Endothelial cell of umbilical vein (primary cell): Measurements from ENCODE around the gene LARP1B. TPM values are rescaled to one million over a fixed set of nuclear protein-coding genes. Genes with fewer than 3 reads are reported as not detected.
"Not testable (repeated sequence)": the region's sequence is repeated elsewhere in the genome, so short reads cannot be mapped to it uniquely, and the experiment has no call there.

Experiments used
- BruUV-seq: library from RNA; stranded (reverse); fragments of 400-500 nt; replicated peaks from 2 replicates; lab custom pipeline; 2021; lab: Mats Ljungman, UMichigan
- CTCF ChIA-PET: fragments of 300-600, 350-600 bp; sonication (Branson Sonifier 250); formaldehyde crosslinking; loops from one replicate; lab custom pipeline; 2021; ENCODE audit warnings: antibody characterized with exemption, inconsistent platforms; lab: Charles Lee
- POLR2A ChIA-PET: fragments of 300-600, 350-600 bp; sonication (Branson Sonifier 250); formaldehyde crosslinking; loops from one replicate; lab custom pipeline; 2021; ENCODE audit warnings: antibody characterized with exemption, inconsistent platforms; lab: Charles Lee
- DNase-seq: peaks from one replicate; pipeline ENCODE4 v3.0.0-alpha.2; 2011; ENCODE audit warnings: low read depth, low spot score
- FAIRE-seq: peaks from 2 replicates; lab custom pipeline; 2011; peaks lifted over from hg19 to GRCh38; lab: Jason Lieb, UNC
- H2AFZ ChIP-seq: 2 replicates; pipeline ENCODE4 v1.6.0; 2012; ENCODE audit warnings: low read depth, low read length, control low read depth, inconsistent platforms
- H3K27ac ChIP-seq: 2 replicates; pipeline ENCODE4 v1.5.1; 2011; ENCODE audit warnings: low read depth, mild to moderate bottlenecking, control low read depth, low read length, moderate library complexity; ENCODE audit not compliant: insufficient read depth
- H3K27me3 ChIP-seq, 2 experiments: 2 replicates each; pipeline versions ENCODE4 v1.6.0 to v1.6.1; 2011; ENCODE audit warnings: low read length in 2 of 2, mixed read lengths in 1 of 2; ENCODE audit not compliant: control insufficient read depth in 2 of 2, insufficient read depth in 2 of 2
- H3K36me3 ChIP-seq, 2 experiments: 2 replicates in 1 of 2; 3 replicates in 1 of 2; pipeline ENCODE4 v1.5.1; 2011; ENCODE audit warnings: low read length in 2 of 2, mild to moderate bottlenecking in 1 of 2, moderate library complexity in 1 of 2; ENCODE audit not compliant: control insufficient read depth in 2 of 2, insufficient read depth in 2 of 2; ENCODE audit errors: extremely low read depth in 1 of 2
- H3K4me1 ChIP-seq: 3 replicates; pipeline ENCODE4 v1.5.1; 2011; ENCODE audit warnings: mild to moderate bottlenecking, low read length; ENCODE audit not compliant: control insufficient read depth, insufficient read depth; ENCODE audit errors: extremely low read depth
- H3K4me2 ChIP-seq: 2 replicates; pipeline ENCODE4 v1.6.1; 2011; ENCODE audit warnings: low read length, control low read depth, mixed read lengths; ENCODE audit not compliant: insufficient read depth
- H3K4me3 ChIP-seq, 3 experiments: fragments of 200-600 bp in 1 of 3; sonication (generic), shearing (Covaris generic) in 1 of 3; replicated peaks in 1 of 3; 2 replicates each; pipeline ENCODE4 v1.5.1; 2011 to 2016; ENCODE audit warnings: control low read depth in 3 of 3, low read length in 3 of 3, mild to moderate bottlenecking in 2 of 3, inconsistent platforms in 1 of 3, low read depth in 1 of 3, moderate library complexity in 1 of 3; ENCODE audit not compliant: insufficient read depth in 1 of 3
- H3K79me2 ChIP-seq: 2 replicates; pipeline ENCODE4 v1.6.0; 2012; ENCODE audit warnings: low read length, inconsistent platforms; ENCODE audit not compliant: control insufficient read depth, insufficient read depth
- H3K9ac ChIP-seq: replicated peaks from 2 replicates; pipeline ENCODE3; 2011; ENCODE audit warnings: low read length, control low read depth; ENCODE audit not compliant: insufficient read depth; ENCODE audit errors: extremely low read depth
- H3K9me1 ChIP-seq: replicated peaks from 3 replicates; pipeline ENCODE4 v1.6.0; 2011; ENCODE audit warnings: mild to moderate bottlenecking, low read length; ENCODE audit not compliant: control insufficient read depth, insufficient read depth; ENCODE audit errors: extremely low read depth
- H3K9me3 ChIP-seq: replicated peaks from 2 replicates; pipeline ENCODE4 v1.5.1; 2012; ENCODE audit warnings: low read length, inconsistent platforms; ENCODE audit not compliant: control insufficient read depth, insufficient read depth
- H4K20me1 ChIP-seq: replicated peaks from 2 replicates; pipeline ENCODE3; 2011; ENCODE audit warnings: mild to moderate bottlenecking, low read length; ENCODE audit not compliant: control insufficient read depth, insufficient read depth; ENCODE audit errors: extremely low read depth
- CTCF ChIP-seq, 2 donors: IDR thresholded peaks; 1 replicate in 1 of 2; 2 replicates in 1 of 2; pipeline ENCODE4 v1.5.1; 2011; ENCODE audit warnings: low read length in 2 of 2, mild to moderate bottlenecking in 2 of 2, moderate library complexity in 2 of 2, control low read depth in 1 of 2, inconsistent platforms in 1 of 2, low read depth in 1 of 2; ENCODE audit not compliant: insufficient read depth in 1 of 2; ENCODE audit errors: extremely low read depth in 1 of 2
- EZH2 ChIP-seq: IDR thresholded peaks from 2 replicates; pipeline ENCODE4 v1.6.1; 2012; ENCODE audit warnings: borderline replicate concordance, low read depth, mild to moderate bottlenecking, moderate library complexity, low read length, inconsistent platforms; ENCODE audit not compliant: severe bottlenecking
- FOS ChIP-seq: IDR thresholded peaks from 2 replicates; pipeline ENCODE4 v1.6.1; 2011; ENCODE audit warnings: mild to moderate bottlenecking, low read length, moderate library complexity, borderline replicate concordance; ENCODE audit not compliant: insufficient read depth
- GATA2 ChIP-seq: IDR thresholded peaks from 2 replicates; pipeline ENCODE4 v1.7.0; 2011; ENCODE audit warnings: low read depth, mild to moderate bottlenecking, moderate library complexity, mixed read lengths, low read length; ENCODE audit not compliant: insufficient read length, insufficient read depth
- JUN ChIP-seq: IDR thresholded peaks from 2 replicates; pipeline ENCODE4 v1.6.1; 2011; ENCODE audit warnings: borderline replicate concordance, low read depth; ENCODE audit not compliant: insufficient read length, insufficient read depth
- MAX ChIP-seq: IDR thresholded peaks from 2 replicates; pipeline ENCODE4 v1.6.1; 2011; ENCODE audit not compliant: insufficient read depth, insufficient read length
- MYC ChIP-seq: IDR thresholded peaks from one replicate; pipeline ENCODE4 v1.6.1; 2011; ENCODE audit warnings: mild to moderate bottlenecking, low read depth, low read length
- POLR2A ChIP-seq: IDR thresholded peaks from 2 replicates; pipeline ENCODE4 v1.6.1; 2012; ENCODE audit warnings: low read depth, mild to moderate bottlenecking, control low read depth, low read length
- POLR2AphosphoS5 ChIP-seq: IDR thresholded peaks from 2 replicates; pipeline ENCODE4 v1.6.1; 2012; ENCODE audit warnings: low read depth, mild to moderate bottlenecking, control low read depth, low read length, moderate library complexity; ENCODE audit not compliant: insufficient read depth
- dilution Hi-C: fragments of 300-500 bp; cut with MboI; formaldehyde crosslinking; loops from one replicate; pipeline ENCODE4 v1.15.0; 2019; ENCODE audit warnings: low sequenced_read_pairs; ENCODE audit not compliant: extremely low pct_ligation_motif_present
- intact Hi-C: fragments of 100-400 bp; cut with micrococcal nuclease; formaldehyde crosslinking; loops from one replicate; pipeline ENCODE4 v1.10.0; 2022
- polyA plus RNA-seq, 4 experiments: library from polyadenylated mRNA; depleted of rRNA in 3 of 4; stranded (reverse) in 3 of 4; unstranded in 1 of 4; fragments of >200 nt; gene quantifications; 2 replicates each; pipeline versions ENCODE4 v1.2.1 to v1.2.3, GENCODE V29; 2011 to 2012; ENCODE audit warnings: missing spikeins in 1 of 4
- total RNA-seq: library from RNA; stranded (reverse); gene quantifications from 2 replicates; pipeline ENCODE4 v1.2.3, GENCODE V29; 2021

LARP1B gene
- total and polyA plus RNA-seq, 2 donors (not counting 3 experiments of a cell fraction or from before 2014, with no cell fraction given): 7.3 to 28.8 TPM

GRCh38 chr4:128095293-128095692 lies 34.2 kb downstream of the LARP1B start:
- H3K9ac ChIP-seq, H3K79me2 ChIP-seq, H3K27ac ChIP-seq, H3K36me3 ChIP-seq, FAIRE-seq, POLR2A ChIA-PET, H4K20me1 ChIP-seq, BruUV-seq, H3K9me3 ChIP-seq, intact Hi-C loops, H3K27me3 ChIP-seq, H3K4me2 ChIP-seq, H3K9me1 ChIP-seq, H3K4me3 ChIP-seq, H3K4me1 ChIP-seq, DNase-seq, dilution Hi-C loops, H2AFZ ChIP-seq: not testable (repeated sequence)
- CTCF ChIA-PET: interaction anchor here (0.7 kb wide), 1 partner anchor 131 kb away, joined by 3 read pairs; no protein-coding TSS in a partner anchor

DNA sequence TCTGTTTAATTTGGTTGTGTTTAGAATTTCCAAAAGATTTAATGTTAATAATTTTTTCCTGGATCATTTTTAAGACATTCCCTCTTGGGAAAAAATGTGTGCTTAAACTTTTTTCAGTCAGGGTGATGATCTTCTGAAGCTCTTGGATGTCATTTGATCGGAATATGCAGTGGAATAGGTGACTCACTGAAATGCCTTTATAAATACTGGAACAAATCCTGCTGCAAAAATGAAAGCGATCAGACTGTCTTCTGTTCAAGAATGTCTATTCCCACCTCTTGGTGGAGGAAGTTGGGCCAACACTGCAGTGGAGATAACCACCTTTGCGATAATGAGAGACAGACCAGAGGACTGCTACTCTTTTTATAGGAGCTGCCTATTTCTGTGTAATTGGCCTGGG lies 46.7 kb downstream of the LARP1B start:
- H3K36me3 ChIP-seq: peaks cover 0 to 7% of the 10 kb centered on the region in 2 experiments
- TF ChIP-seq POLR2A: no peak
- no peak for TF ChIP-seq EZH2
- no peak for TF ChIP-seq CTCF (IDR thresholded peaks at IDR 0.05; ENCODE audit: extremely low read depth in 1 of 2, insufficient read depth in 1 of 2, low read depth in 1 of 2, low read length in 2 of 2)
- no peak for TF ChIP-seq FOS
- no peak for TF ChIP-seq MYC
- TF ChIP-seq JUN: no peak
- no peak for TF ChIP-seq POLR2AphosphoS5
- no peak for TF ChIP-seq MAX
- no peak for TF ChIP-seq GATA2
- no peaks in the 10 kb centered on the region for H3K27me3 ChIP-seq
- H3K9ac ChIP-seq: no peak overlapping the region
- no TSS peak for BruUV-seq
- no peaks in the 10 kb centered on the region for H3K79me2 ChIP-seq
- H3K9me3 ChIP-seq: no peaks in the 10 kb centered on the region
- CTCF ChIA-PET: no interaction called here
- intact Hi-C loops (no loop called here), dilution Hi-C loops (no loop called here)
- POLR2A ChIA-PET: no interaction called here
- H2AFZ ChIP-seq: no peak overlapping the region
- no peaks in the 10 kb centered on the region for H3K4me1 ChIP-seq
- FAIRE-seq (no peak), DNase-seq (no peak)
- no peaks in the 10 kb centered on the region for H4K20me1 ChIP-seq
- no peak overlapping the region for H3K4me2 ChIP-seq
- no peaks in the 10 kb centered on the region for H3K9me1 ChIP-seq
- H3K4me3 ChIP-seq: no peak overlapping the region
- H3K27ac ChIP-seq: no peak overlapping the region
